ENCODE measurements around the gene FAM83F.

Gene FAM83F

GRCh38 chr22:40036126-40036525, 41.4 kb downstream of the FAM83F start:
- DNase-seq (ENCODE audit: low spot score) = no peak

- peak; percentile 60 for DNase-seq (ENCODE audit: low spot score)
Observed at GRCh38 chr22:40036591-40037225, 42.0 kb downstream of the FAM83F start.

- no peak for DNase-seq (ENCODE audit: low spot score)
Observed at GRCh38 chr22:40037320-40037719, 42.6 kb downstream of the FAM83F start.

GRCh38 chr22:40039482-40040115, 44.8 kb downstream of the FAM83F start:
- DNase-seq (ENCODE audit: low spot score) = no peak

- DNase-seq (ENCODE audit: low spot score) = no peak
Observed at GRCh38 chr22:40040927-40041326, 46.2 kb downstream of the FAM83F start.

- DNase-seq (ENCODE audit: low spot score) = no peak
Observed at GRCh38 chr22:40041366-40042137, 46.8 kb downstream of the FAM83F start.

GRCh38 chr22:40042312-40042711, 47.6 kb downstream of the FAM83F start:
- DNase-seq (ENCODE audit: low spot score) = no peak

GRCh38 chr22:40043081-40043480, 48.3 kb downstream of the FAM83F start:
- DNase-seq (ENCODE audit: low spot score) = no peak

- DNase-seq (ENCODE audit: low spot score) = no peak
Observed at GRCh38 chr22:40043793-40044101, 49.0 kb downstream of the FAM83F start.

- DNase-seq (ENCODE audit: low spot score) = peak; percentile 96
Observed at GRCh38 chr22:40044102-40044869, 49.5 kb downstream of the FAM83F start.

GRCh38 chr22:40044870-40045834, 50.4 kb downstream of the FAM83F start:
- DNase-seq (ENCODE audit: low spot score) = peak; percentile 47

GRCh38 chr22:40046126-40046525, 51.4 kb downstream of the FAM83F start:
- DNase-seq (ENCODE audit: low spot score) = no peak

GRCh38 chr22:40050258-40050657, 55.5 kb downstream of the FAM83F start:
- no peak for DNase-seq (ENCODE audit: low spot score)

GRCh38 chr22:40051322-40051721, 56.6 kb downstream of the FAM83F start:
- DNase-seq (ENCODE audit: low spot score) = no peak

GRCh38 chr22:40053460-40053859, 58.7 kb downstream of the FAM83F start:
- no peak for DNase-seq (ENCODE audit: low spot score)

- no peak for DNase-seq (ENCODE audit: low spot score)
Observed at GRCh38 chr22:40054486-40054885, 59.7 kb downstream of the FAM83F start.

- DNase-seq (ENCODE audit: low spot score) = no peak
Observed at GRCh38 chr22:40055143-40055883, 60.6 kb downstream of the FAM83F start.

- no peak for DNase-seq (ENCODE audit: low spot score)
Observed at GRCh38 chr22:40056154-40056553, 61.4 kb downstream of the FAM83F start.

- no peak for DNase-seq (ENCODE audit: low spot score)
Observed at GRCh38 chr22:40056559-40056958, 61.8 kb downstream of the FAM83F start.

- no peak for DNase-seq (ENCODE audit: low spot score)
Observed at GRCh38 chr22:40057652-40058051, 62.9 kb downstream of the FAM83F start.

GRCh38 chr22:40058265-40058664, 63.5 kb downstream of the FAM83F start:
- no peak for DNase-seq (ENCODE audit: low spot score)
